ENCODE results near the gene PGGT1B.

Gene PGGT1B

DNA sequence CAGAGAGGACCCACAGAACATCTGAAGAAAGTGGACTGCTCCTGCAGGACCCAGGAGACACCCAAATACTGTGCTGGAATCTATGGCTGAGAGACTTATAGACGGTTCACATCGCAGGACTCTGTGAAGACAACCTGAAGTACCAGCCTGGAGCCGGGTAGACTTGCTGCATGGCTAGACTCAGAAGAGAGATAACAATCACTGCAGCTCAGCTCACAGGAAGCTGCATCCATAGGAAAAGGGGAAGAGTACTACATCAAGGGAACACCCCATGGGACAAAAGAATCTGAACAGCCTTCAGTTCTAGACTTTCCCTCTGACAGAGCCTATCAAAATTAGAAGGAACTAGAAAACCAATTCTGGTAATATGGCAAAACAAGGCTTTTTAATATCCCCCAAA lies 66.5 kb downstream of the PGGT1B start:
- no peak for DNase-seq (ENCODE audit: low read depth)
- H3K4me3 ChIP-seq (ENCODE audit: low read length): no peak overlapping the region
- TF ChIP-seq, protein P1, sequence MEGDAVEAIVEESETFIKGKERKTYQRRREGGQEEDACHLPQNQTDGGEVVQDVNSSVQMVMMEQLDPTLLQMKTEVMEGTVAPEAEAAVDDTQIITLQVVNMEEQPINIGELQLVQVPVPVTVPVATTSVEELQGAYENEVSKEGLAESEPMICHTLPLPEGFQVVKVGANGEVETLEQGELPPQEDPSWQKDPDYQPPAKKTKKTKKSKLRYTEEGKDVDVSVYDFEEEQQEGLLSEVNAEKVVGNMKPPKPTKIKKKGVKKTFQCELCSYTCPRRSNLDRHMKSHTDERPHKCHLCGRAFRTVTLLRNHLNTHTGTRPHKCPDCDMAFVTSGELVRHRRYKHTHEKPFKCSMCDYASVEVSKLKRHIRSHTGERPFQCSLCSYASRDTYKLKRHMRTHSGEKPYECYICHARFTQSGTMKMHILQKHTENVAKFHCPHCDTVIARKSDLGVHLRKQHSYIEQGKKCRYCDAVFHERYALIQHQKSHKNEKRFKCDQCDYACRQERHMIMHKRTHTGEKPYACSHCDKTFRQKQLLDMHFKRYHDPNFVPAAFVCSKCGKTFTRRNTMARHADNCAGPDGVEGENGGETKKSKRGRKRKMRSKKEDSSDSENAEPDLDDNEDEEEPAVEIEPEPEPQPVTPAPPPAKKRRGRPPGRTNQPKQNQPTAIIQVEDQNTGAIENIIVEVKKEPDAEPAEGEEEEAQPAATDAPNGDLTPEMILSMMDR (conservative IDR thresholded peaks at IDR 0.05; ENCODE audit: low read depth, low read length): no peak

DNA sequence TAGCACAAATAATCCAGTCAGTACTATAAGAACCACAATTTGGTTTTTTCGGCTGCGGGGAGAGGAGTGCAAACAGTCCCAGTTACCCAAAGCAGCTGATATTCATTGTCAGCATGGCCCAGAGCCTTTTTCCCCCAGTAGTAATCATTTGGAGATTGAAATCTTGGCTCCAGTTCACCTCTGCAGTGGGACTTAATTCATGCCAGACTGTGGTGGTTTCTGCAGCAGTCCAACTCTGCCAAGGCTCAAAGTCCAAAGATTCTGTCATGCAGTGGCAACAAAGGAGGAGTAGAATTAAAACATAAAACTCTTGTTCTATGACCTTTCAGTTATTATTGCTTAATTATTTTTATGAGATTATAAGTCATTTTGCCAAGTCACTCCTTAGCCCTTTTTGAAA lies 68.0 kb downstream of the PGGT1B start:
- no peak for DNase-seq (ENCODE audit: low read depth)
- H3K4me3 ChIP-seq (ENCODE audit: low read length): no peak overlapping the region
- TF ChIP-seq, protein P1 (conservative IDR thresholded peaks at IDR 0.05; ENCODE audit: low read depth, low read length): no peak

DNA sequence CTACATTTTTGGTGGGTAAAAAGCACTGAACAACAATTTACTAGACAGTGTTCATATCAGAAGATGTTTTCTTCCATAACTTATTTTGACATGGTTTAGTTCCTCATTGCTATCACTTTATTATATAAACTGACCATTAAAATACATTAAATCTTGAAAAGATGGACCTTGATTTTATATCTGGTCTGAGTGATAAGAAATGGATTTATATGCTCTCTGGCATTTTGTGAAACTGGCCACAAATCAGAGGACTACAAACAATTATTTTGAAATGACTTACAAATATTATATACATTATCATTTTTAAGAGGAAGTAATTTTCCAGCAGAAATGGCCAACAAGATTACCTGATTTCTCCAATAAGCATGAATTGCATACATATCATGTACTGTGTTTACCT lies 69.4 kb downstream of the PGGT1B start:
- TF ChIP-seq, protein P1 (conservative IDR thresholded peaks at IDR 0.05; ENCODE audit: low read depth, low read length): no peak
- DNase-seq (ENCODE audit: low read depth): no peak
- H3K4me3 ChIP-seq (ENCODE audit: low read length): no peak overlapping the region

DNA sequence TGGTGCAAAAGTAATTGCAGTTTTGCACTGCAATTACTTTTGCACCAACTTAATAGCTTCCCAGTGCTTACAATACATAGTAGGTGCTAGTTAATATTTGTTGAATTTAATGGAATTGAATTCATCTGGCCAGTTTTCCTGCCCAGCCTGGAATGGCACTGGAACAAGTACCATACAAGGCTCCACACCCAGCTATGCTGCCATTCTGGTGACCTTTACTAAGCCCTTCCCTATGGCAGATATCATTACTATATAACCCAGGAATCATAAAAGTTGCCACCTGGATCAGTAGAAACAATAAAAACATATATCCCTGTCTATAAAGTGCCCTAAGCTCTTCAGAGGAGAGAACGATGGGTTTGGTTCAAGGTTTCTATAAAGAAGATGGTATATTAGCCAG lies 70.6 kb downstream of the PGGT1B start:
- no peak overlapping the region for H3K4me3 ChIP-seq (ENCODE audit: low read length)
- no peak for DNase-seq (ENCODE audit: low read depth)
- TF ChIP-seq, protein P1 (conservative IDR thresholded peaks at IDR 0.05; ENCODE audit: low read depth, low read length): no peak

DNA sequence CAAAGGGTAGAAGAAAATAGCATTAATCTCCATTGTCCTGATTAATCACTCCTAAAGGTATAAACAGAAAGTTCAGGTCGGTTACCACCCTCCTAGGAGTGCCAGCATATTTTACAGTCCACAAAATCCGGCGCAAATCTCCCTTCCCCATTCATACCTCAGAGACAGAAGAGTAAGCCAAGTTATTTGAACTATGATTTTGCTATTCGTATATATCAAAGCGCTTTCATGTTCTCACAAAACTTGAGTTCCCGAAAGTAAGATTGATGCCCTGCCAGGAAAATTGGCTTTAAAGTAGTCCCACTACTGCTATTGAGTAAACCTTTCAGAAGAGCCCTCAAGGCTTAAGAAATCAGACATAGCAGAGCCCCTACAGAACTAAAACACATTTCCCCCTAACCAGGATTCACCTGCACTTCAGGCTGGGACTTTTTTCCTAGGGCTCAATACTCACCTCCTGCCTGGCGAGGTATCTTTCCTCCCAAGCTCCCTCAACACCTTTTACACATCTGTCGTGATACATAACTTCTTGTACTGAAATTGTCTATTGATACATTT lies 71.1 kb downstream of the PGGT1B start:
- TF ChIP-seq, protein P1 (conservative IDR thresholded peaks at IDR 0.05; ENCODE audit: low read depth, low read length): no peak
- DNase-seq (ENCODE audit: low read depth): no peak
- no peak overlapping the region for H3K4me3 ChIP-seq (ENCODE audit: low read length)

DNA sequence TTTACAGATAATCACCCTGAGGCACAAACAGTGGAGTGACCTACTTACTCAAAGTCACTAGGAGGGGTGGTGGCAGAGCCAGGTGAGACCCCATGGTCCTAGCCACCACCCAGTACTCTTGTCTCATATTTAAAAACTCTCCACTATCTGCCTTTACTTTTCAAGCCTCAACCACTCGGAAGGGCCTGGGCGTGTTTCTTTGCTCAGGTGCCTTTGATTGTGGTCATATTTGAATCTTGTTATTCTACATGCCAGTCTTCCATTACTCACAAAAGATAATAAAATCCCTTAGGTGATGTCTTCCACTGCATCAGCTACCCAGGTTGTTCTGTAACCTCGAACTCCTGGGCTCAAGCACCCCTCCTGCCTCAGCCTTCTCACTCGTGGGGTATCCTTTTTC lies 72.3 kb downstream of the PGGT1B start:
- no peak overlapping the region for H3K4me3 ChIP-seq (ENCODE audit: low read length)
- TF ChIP-seq, protein P1 (conservative IDR thresholded peaks at IDR 0.05; ENCODE audit: low read depth, low read length): no peak
- no peak for DNase-seq (ENCODE audit: low read depth)

DNA sequence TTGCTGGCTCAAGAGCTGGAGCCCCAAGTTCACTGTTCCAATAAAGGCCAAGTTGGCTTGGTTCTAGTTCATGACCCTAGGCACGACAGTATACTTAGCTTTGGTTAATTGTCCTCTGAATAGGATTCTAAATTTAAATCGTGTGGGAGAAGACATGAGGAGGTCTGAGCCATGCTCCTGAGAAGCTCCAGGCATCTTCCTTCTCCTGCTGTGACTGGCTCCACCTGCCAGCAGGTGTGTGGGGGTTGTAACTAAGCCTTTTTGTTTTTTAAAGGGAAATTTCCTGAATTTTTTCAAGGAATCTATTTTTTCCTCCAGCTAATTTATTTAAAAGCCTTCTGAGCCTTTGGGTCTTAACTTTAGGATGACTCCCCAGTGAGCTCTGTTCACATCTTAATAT lies 72.8 kb downstream of the PGGT1B start:
- TF ChIP-seq, protein P1 (conservative IDR thresholded peaks at IDR 0.05; ENCODE audit: low read depth, low read length): no peak
- no peak for DNase-seq (ENCODE audit: low read depth)
- H3K4me3 ChIP-seq (ENCODE audit: low read length): no peak overlapping the region
